ENCODE data around the gene FOXD2.

Gene FOXD2

GRCh38 chr1:47415728-47416318 is 22.0 kb upstream of the FOXD2 start, which contains the start of gene FOXE3:
Gene FOXE3 (plus strand): TSS chr1:47416285. CDS start chr1:47416316, 31 bp downstream.
- no peak for DNase-seq (ENCODE audit: low read depth, low spot score)
- H3K4me3 ChIP-seq (ENCODE audit: low read length), result no peak within 1 kb of the TSS

- no peak overlapping the region for H3K4me3 ChIP-seq (ENCODE audit: low read length)
- DNase-seq (ENCODE audit: low read depth, low spot score), result no peak
Measured at GRCh38 chr1:47416319-47417169, 21.3 kb upstream of the FOXD2 start.

GRCh38 chr1:47417170-47418044 is 20.4 kb upstream of the FOXD2 start:
- H3K4me3 ChIP-seq (ENCODE audit: low read length), result no peak overlapping the region
- DNase-seq (ENCODE audit: low read depth, low spot score), result no peak

GRCh38 chr1:47418122-47418521 is 19.7 kb upstream of the FOXD2 start:
- DNase-seq (ENCODE audit: low read depth, low spot score), result no peak
- no peak overlapping the region for H3K4me3 ChIP-seq (ENCODE audit: low read length)

GRCh38 chr1:47418681-47419325 is 19.0 kb upstream of the FOXD2 start:
- H3K4me3 ChIP-seq (ENCODE audit: low read length), result no peak overlapping the region
- no peak for DNase-seq (ENCODE audit: low read depth, low spot score)

GRCh38 chr1:47420547-47420946 is 17.3 kb upstream of the FOXD2 start:
- no peak for DNase-seq (ENCODE audit: low read depth, low spot score)
- no peak overlapping the region for H3K4me3 ChIP-seq (ENCODE audit: low read length)

- H3K4me3 ChIP-seq (ENCODE audit: low read length), result no peak overlapping the region
- DNase-seq (ENCODE audit: low read depth, low spot score), result no peak
Measured at GRCh38 chr1:47423872-47424271, 14.0 kb upstream of the FOXD2 start.

- H3K4me3 ChIP-seq (ENCODE audit: low read length), result no peak overlapping the region
- DNase-seq (ENCODE audit: low read depth, low spot score), result no peak
Measured at GRCh38 chr1:47424336-47424982, 13.4 kb upstream of the FOXD2 start.

- H3K4me3 ChIP-seq (ENCODE audit: low read length), result no peak overlapping the region
- no peak for DNase-seq (ENCODE audit: low read depth, low spot score)
Measured at GRCh38 chr1:47431534-47431933, 6.3 kb upstream of the FOXD2 start.

- DNase-seq (ENCODE audit: low read depth, low spot score), result no peak
- H3K4me3 ChIP-seq (ENCODE audit: low read length), result no peak overlapping the region
Measured at GRCh38 chr1:47432071-47433036, 5.5 kb upstream of the FOXD2 start.

GRCh38 chr1:47433037-47433421 is 4.8 kb upstream of the FOXD2 start:
- DNase-seq (ENCODE audit: low read depth, low spot score), result no peak
- no peak overlapping the region for H3K4me3 ChIP-seq (ENCODE audit: low read length)

- H3K4me3 ChIP-seq (ENCODE audit: low read length), result no peak overlapping the region
- no peak for DNase-seq (ENCODE audit: low read depth, low spot score)
Measured at GRCh38 chr1:47433477-47434050, 4.3 kb upstream of the FOXD2 start.

- DNase-seq (ENCODE audit: low read depth, low spot score), result no peak
- no peak overlapping the region for H3K4me3 ChIP-seq (ENCODE audit: low read length)
Measured at GRCh38 chr1:47434051-47434842, 3.6 kb upstream of the FOXD2 start.

- H3K4me3 ChIP-seq (ENCODE audit: low read length), result peak overlapping the region; percentile 69
- no peak for DNase-seq (ENCODE audit: low read depth, low spot score)
Measured at GRCh38 chr1:47435506-47436303, 2.1 kb upstream of the FOXD2 start.

- peak; percentile 60 for DNase-seq (ENCODE audit: low read depth, low spot score)
- peak overlapping the region; percentile 69 for H3K4me3 ChIP-seq (ENCODE audit: low read length)
Measured at GRCh38 chr1:47436304-47436978, 1.4 kb upstream of the FOXD2 start.

All from Jurkat, Clone E6-1 (cell line).